SK-N-SH treated with all-trans-retinoic acid at 6 μM for 48 hours (cell line): ENCODE measurements around the gene TMEM30B.

Experiments
- GLIS3 ChIP-seq: fragments of 250-450 bp; sonication (Bioruptor Pico); IDR thresholded peaks from 2 replicates; pipeline ENCODE4 v1.5.0; 2020; ENCODE audit warnings: mild to moderate bottlenecking, moderate library complexity
- TOX ChIP-seq: fragments of 250-450 bp; sonication (Bioruptor Pico); IDR thresholded peaks from 2 replicates; pipeline ENCODE4 v1.8.0; 2021; ENCODE audit warnings: mild to moderate bottlenecking, moderate library complexity, borderline replicate concordance

- no peak for TF ChIP-seq GLIS3
- no peak for TF ChIP-seq TOX (CRISPR knock-in tag)
These were observed 42.4 kb downstream of the TMEM30B start for GRCh38 chr14:61238611-61239245.
